GM18517 (cell line): Measurements from ENCODE around the gene RBBP8NL.

Experiments used
- ATAC-seq: cut with Tn5 transposase; IDR thresholded peaks from one replicate; pipeline ENCODE4 v1.9.1; 2021; ENCODE audit warnings: mild to moderate bottlenecking, moderate library complexity; ENCODE audit not compliant: unreplicated experiment

The RBBP8NL gene

DNA sequence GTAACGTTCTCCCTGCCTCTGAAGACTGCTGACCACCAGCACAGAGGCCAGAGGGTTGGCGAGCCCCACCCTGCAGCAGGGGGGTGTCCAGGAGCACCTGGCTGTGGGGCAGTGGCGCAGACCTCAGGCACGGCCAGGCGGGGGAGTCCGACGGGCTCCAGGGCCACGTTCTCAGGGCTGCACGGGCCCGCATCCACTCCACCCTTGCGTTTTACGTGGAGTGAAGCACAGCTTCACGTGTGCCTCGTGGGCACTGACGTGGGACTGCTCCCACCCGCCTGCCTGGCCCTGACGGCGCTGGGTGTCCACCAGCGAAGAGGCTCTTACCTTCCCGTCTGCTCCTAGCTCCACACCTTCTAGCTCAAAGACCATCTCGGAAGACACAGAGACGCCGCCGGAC, 33.5 kb downstream of the RBBP8NL start:
- no peak for ATAC-seq

GRCh38 chr20:62393335-62393665, 34.0 kb downstream of the RBBP8NL start:
- no peak for ATAC-seq

DNA sequence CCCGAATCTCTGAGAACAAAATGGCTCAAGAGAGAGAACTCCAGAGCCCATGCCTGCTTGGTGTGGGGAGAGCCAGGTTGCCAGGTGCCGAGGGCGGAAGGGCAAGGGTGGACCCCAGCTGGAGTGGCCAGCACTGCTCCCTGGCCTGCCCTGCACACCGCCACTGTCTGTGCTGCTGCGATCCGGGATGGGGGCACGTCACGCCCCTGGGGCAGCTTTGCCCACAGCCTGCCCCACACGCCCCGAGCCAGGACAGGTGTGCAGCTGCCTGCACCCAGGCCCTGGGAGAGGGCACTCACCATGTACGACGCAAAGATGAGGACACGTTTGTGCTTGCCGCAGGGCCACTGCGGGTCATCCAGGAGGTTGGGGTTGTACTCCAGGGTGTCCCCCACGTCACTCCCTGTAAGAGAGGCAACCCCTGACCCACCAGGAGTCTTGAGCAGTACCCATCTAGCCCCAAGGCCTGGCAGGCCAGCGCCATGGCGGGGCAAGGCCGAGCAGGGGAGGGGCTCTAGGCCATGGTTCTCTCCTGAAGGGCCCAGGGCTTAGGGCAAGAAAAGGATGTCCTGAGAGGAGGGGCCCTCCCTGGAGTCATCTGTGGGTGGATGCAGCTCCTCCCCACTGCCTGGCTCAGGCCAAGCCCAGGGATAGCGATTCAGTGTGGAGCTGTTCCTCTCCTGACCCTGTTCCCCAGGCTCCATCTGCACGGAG, 34.6 kb downstream of the RBBP8NL start:
- ATAC-seq, result no peak

GRCh38 chr20:62392077-62392418, 35.3 kb downstream of the RBBP8NL start:
- ATAC-seq, result no peak

- no peak for ATAC-seq
These were observed 35.9 kb downstream of the RBBP8NL start for GRCh38 chr20:62391165-62392076.

DNA sequence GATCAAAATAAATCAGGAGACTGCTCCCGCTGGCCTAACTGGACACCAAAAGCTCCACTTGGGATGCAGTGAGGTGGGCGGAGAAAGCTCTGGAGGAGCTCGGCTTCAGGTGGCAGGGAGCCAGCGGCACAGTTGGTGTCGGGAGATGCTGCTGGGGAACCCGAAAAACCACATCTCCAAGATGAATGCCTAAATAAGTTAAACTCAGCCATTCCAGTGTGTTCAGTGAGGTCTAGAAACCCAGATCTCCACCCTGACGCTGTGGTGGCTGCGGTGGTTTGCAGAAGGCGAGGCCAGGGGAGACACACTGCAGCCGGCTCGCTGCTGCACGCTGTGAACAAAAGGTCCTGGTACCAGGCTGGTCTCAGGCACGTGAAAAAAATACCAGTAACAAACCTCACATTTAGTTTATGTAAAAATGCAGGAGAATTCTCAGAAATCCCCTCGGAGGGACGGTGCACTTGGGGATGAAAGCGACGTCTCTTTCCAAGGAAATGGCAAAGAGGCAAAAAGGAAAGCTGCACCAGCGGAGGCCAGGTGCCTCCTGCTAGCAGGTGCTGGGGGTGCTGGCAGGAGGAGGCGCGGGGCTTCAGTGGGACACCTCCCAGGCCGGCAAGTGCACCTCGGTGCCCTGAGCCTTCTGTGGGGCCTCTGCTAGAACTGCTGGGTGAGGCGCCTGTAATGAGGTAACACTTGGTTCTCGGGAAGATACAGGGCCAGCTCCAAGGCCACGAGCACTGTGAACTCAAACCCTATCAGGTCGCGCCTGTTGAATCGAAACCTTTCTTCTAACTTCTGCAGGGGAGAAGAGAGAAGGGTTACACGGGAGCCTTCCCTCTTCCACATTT, 36.8 kb downstream of the RBBP8NL start:
- ATAC-seq, result no peak

DNA sequence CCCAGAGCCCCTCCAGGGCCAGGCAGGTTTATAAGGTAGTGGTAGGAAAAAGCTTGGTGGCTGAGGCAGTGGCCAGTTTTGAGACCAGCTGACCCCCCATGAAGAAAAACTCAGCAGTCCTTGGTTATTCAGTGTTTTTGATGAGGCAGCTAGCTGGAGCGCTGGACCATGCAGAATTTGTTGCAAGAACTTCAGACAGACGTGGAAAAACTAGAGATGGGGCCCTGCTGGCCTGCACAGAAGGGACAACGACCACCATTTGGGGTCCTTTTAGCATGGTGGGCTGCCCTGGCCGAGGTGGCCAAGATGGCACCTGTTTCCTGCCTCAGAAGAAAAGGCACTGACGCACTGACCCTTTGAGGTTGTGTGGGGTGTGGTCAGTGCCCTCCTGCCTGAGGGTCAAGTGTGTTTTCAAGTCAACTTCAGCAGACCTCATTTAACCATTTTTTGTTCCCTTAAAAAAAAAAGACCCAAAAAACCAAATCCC, 37.7 kb downstream of the RBBP8NL start:
- no peak for ATAC-seq

DNA sequence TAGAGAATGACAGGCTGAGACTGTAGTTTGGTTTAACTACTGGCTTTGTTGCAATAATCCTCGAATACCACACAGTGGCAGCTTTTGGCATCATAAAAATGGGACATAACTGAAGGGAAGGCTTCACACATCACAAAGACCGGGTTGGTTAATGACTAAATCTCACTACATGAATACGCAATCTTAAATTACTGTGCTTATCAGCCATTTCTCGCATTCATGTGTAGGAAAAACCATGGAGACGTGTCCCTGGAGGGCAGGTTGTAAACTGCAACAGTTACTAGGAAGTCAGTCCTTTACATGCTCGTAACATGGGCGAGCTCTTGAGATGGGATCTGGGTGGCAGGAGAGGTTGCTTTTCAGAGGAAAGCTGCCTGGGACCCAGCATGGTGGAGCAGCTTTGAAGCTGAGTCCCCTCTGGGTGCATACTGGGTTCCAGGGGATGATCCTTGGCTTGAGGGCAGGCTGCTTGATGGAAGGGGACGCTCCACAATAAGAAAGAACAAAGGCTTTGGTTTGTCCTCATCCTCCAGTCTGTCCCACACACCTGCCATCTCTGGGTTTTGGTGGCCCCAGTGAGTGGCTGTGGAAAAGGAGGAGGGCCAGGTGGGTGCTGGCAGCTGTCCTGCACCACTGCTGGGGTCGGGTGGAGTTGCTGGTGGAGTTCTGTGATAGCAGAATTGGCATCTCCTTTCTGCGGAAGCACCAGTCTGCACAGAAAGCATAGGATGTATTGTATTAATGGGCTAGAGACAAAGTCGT, 38.3 kb downstream of the RBBP8NL start:
- no peak for ATAC-seq

- ATAC-seq, result no peak
These were observed 39.3 kb downstream of the RBBP8NL start for GRCh38 chr20:62387933-62388635.

- ATAC-seq, result no peak
These were observed 40.0 kb downstream of the RBBP8NL start for GRCh38 chr20:62387219-62387913.

- peak; percentile 69 for ATAC-seq
These were observed 40.7 kb downstream of the RBBP8NL start, which contains the start of gene RPS21 for GRCh38 chr20:62386383-62387218. Gene RPS21 (plus strand): TSS chr20:62387103. CDS start chr20:62387339, 236 bp downstream.

DNA sequence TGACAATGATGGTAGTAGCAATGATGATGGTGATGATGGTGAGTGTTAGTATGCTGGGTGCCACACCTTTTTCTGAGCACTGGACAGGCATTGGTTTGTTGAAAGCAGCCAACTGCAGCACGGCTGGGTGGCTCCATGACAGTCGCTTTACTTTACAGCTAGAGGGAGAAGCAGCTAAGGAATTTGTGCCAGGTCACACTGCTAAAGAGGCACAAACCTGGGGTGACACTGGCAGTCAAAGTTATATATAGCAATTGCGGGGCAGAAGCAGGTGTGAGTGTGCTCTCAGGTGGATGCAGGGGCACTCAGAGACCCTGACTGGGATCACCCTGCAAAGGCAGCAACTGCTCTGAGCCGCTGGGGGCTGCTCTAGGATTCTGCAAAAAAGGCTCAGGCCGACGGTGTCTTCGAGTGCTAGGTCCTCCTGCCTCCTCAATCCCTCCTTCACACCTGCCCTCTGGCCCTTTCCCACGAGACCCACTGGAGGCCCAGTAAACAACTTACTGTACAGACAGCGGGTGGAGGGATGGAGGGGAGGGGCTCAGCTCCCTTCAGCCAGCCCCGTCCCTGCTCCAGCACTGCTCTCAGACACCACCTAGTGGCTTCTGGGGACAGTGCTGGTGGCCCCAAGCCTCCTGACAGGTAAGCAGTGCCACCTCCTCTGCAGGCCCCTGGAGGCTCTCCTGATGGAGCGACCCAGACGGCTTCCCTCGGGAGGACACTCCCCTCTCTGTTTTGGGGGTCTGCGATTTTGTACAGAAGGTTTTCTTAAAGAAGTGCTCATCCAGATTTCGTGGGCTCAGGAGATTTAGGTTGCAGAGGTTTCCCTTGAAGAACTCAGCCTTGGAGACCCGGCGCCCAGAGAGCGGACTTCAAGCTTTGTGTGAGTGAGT, 44.8 kb downstream of the RBBP8NL start:
- ATAC-seq, result no peak

DNA sequence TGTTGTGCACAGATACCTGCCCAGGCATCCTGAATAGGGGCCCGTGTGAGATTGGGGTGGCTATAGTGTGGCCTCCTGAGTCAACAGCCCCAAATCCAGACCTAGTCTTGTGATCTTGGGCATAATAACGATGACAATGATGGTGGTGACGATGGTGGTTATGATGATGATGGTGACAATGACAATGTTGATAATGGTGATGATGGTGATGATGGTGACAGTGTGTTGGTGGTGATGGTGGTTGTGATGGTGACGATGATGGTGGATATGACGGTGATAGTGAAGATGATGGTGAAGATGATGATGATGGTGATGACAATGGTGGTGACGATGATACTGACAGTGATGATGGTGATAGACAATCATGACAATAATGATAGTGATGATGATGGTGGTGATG, 45.5 kb downstream of the RBBP8NL start:
- no peak for ATAC-seq

- ATAC-seq, result no peak
These were observed 46.0 kb downstream of the RBBP8NL start for GRCh38 chr20:62381202-62381797.

DNA sequence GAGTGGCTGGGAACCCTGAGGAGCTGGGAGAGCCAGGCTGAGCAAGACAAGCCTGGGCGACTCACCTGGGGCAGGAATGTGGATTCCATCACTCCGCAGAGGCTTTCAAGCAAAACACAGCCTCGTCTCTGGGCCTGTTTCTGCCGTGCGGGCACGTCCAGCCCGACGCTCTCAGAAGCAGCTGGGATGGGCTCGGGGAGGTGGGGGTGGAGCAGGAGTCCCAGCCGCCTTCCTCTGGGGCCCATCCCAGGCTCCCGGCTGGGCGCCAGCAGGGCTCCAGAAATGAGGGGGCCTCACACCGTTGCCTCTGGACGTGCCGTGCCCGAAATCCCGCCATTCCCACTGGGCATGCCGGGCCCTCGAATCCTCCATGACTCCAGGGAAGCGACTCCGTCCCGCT, 49.1 kb downstream of the RBBP8NL start:
- no peak for ATAC-seq

GRCh38 chr20:62377615-62378178, 49.6 kb downstream of the RBBP8NL start:
- no peak for ATAC-seq

DNA sequence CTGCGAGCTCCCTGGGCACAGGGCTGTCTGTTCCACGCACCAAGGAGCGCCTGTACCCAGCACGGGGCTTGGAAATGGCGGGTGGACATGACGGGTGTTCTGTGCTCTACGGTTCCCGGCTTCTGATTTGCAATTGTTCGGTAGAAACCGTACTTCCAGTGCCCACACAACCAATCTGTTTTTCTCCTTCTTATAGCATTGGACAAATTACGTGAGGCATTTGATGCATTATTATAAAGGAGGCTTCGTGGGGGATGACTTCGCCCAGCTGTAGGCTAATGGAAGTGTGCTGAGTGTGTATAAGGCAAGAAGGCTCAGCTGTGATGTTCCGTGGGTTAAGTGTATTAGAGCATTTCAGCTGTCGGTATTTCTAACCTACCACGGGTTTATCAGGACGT, 50.3 kb downstream of the RBBP8NL start:
- ATAC-seq, result no peak
